HepG2 (cell line): ENCODE results near the gene FER1L5. TPM values are rescaled to one million over a fixed set of nuclear protein-coding genes. Genes with fewer than 3 reads are reported as not detected.

Source experiments
- GZF1 ChIP-seq: sonication (generic); formaldehyde crosslinking; IDR thresholded peaks from 2 replicates; pipeline ENCODE4 v1.5.1; 2020; ENCODE audit warnings: mild to moderate bottlenecking, missing genetic modification reagents
- HNRNPH1 ChIP-seq: fragments of 200-400 bp; formaldehyde crosslinking; optimal IDR thresholded peaks from 2 replicates; pipeline ENCODE3; 2017; ENCODE audit warnings: mild to moderate bottlenecking, low read depth, low read length
- KLF11 ChIP-seq: IDR thresholded peaks from 2 replicates; pipeline ENCODE4 v1.6.1; 2016; ENCODE audit warnings: missing compliant biosample characterization
- MTERF4 ChIP-seq: sonication (generic); formaldehyde crosslinking; IDR thresholded peaks from 2 replicates; pipeline ENCODE4 v1.8.0; 2023; ENCODE audit warnings: mild to moderate bottlenecking, missing genetic modification reagents
- MYPOP ChIP-seq: sonication (generic); formaldehyde crosslinking; IDR thresholded peaks from 2 replicates; pipeline ENCODE4 v1.8.1; 2023; ENCODE audit warnings: mild to moderate bottlenecking, moderate library complexity, missing genetic modification reagents
- THAP9 ChIP-seq: sonication (generic); formaldehyde crosslinking; IDR thresholded peaks from 2 replicates; pipeline ENCODE4; 2020; ENCODE audit warnings: missing genetic modification reagents, mild to moderate bottlenecking, borderline replicate concordance
- ZBTB25 ChIP-seq: IDR thresholded peaks from 2 replicates; pipeline ENCODE4 v1.6.1; 2018; ENCODE audit warnings: missing genetic modification reagents
- ZNF382 ChIP-seq: sonication (generic); formaldehyde crosslinking; IDR thresholded peaks from 2 replicates; pipeline ENCODE4 v1.5.0; 2020; ENCODE audit warnings: missing genetic modification reagents, mild to moderate bottlenecking, borderline replicate concordance
- ZNF407 ChIP-seq: sonication (generic); formaldehyde crosslinking; IDR thresholded peaks from one replicate; pipeline ENCODE4 v1.5.1; 2020; ENCODE audit warnings: mild to moderate bottlenecking, missing genetic modification reagents; ENCODE audit errors: not compliant biosample characterization
- ZNF839 ChIP-seq: sonication (generic); formaldehyde crosslinking; IDR thresholded peaks from 2 replicates; pipeline ENCODE4 v1.4.0; 2020; ENCODE audit warnings: missing genetic modification reagents, mild to moderate bottlenecking, borderline replicate concordance
- polyA plus RNA-seq, 8 experiments: library from polyadenylated mRNA; depleted of rRNA in 3 of 8; stranded (reverse) in 7 of 8; unstranded in 1 of 8; fragments of >200 nt; fragmentation: Illumina TruSeq in 4 of 8; extraction: Trizol in 4 of 8; gene quantifications; 2 replicates each; pipeline versions ENCODE4 v1.2.1 to v1.2.3, GENCODE V29; 2011 to 2016; ENCODE audit warnings: low read depth in 4 of 8, missing spikeins in 1 of 8, mixed read lengths in 1 of 8; ENCODE audit not compliant: insufficient read depth in 1 of 8
- total RNA-seq, 5 experiments: library from RNA; depleted of rRNA; stranded (reverse); fragments of >200 nt; fragmentation: Illumina TruSeq; extraction: Trizol; gene quantifications; 2 replicates each; pipeline ENCODE4 v1.2.3, GENCODE V29; 2016; ENCODE audit warnings: low read depth in 1 of 5

The FER1L5 gene
- total and polyA plus RNA-seq, 2 of the 13 experiments (the other 11 are each of a cell fraction or from before 2014, with no cell fraction given): 0.02 to 0.08 TPM

GRCh38 chr2:96638144-96639121, 4.1 kb upstream of the FER1L5 start, which contains the start of gene KANSL3 (continued):
- peak; percentile 97 for TF ChIP-seq ZBTB25 (CRISPR knock-in tag)
- TF ChIP-seq GZF1 (CRISPR knock-in tag): peak; percentile 94; the same call in 1 of the 2 replicates
- peak; percentile 88; the same call in 1 of the 2 replicates for TF ChIP-seq MTERF4 (CRISPR knock-in tag)
- TF ChIP-seq THAP9 (CRISPR knock-in tag): peak; percentile 91; the same call in 1 of the 2 replicates
- peak; percentile 97 for TF ChIP-seq ZNF407 (CRISPR knock-in tag)
- no peak for TF ChIP-seq ZNF382 (CRISPR knock-in tag)
- TF ChIP-seq KLF11: peak; percentile 98
- no peak for TF ChIP-seq HNRNPH1
- 0 out of 2 replicates have a peak, but pooled peaks have one; percentile 61 for TF ChIP-seq ZNF839
- TF ChIP-seq MYPOP: peak; percentile 94
